Stimulated activated CD8-positive, alpha-beta memory T cell treated with anti-CD3 and anti-CD28 coated beads, Interleukin-2, amount 100 ng/mL, for 48 hours (primary cell): Measurements from ENCODE around the gene GLIPR2.
"Not testable (repeated sequence)": the region's sequence is repeated elsewhere in the genome, so short reads cannot be mapped to it uniquely, and the experiment has no call there.

ENCODE experiments used
- DNase-seq, 2 donors: peaks; one replicate each; pipeline ENCODE4 v3.0.0-alpha.2; 2020; ENCODE audit warnings: low read depth in 2 of 2

The GLIPR2 gene

DNA sequence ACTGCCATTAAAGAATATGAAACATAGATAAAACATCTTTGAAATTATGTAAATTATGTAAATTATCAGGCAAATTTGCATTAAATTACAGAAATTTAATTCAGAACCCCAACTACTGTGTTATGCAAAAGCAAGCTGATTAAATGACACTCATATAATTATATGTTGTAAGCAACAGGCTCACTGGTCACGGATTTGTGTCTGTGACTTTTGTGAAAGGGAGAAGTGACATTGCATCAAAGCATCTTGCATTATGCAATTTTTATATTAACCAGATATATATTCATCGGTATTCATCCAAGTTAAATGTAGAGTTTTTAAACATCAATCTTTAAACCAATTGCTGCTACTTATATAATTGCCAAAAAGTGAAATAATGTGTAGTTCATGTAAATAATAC lies 13.0 kb upstream of the GLIPR2 start:
- no peak for DNase-seq

- no peak for DNase-seq
Measured at GRCh38 chr9:36125062-36125855, 11.3 kb upstream of the GLIPR2 start.

DNA sequence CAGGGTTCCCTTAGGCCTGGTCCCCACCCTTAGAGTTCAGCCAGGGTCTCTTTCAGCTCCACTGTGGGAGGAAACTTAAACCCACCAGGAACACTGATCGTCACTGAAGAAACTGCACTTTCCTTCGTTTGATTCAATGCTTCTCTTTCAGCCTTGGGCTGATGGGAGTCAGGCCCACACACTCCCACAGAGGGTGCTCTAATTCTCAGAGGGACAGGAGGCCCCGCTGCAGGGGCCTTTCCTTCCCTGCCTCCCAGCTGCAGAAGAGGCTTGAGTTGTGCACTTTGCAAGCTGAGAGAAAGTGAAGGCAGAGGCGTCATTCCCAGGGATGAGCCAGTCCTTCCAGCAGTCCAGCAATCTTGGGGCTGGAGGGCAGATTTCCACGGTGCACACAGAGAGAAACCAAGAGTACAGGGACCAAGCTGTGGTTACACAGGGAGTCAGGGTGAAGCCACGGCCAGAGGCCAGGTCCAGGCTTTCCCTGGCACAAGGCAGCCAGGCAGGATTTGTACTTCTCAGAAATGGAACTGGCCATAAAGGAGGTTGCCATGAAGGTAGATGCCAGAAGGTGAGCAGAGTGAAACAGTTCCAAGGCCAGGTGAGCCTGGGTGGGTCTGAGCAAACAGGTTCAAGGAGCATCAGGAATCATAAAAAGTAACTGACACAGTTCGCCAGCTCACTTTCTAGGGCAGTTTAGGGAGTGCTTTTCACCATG lies 10.4 kb upstream of the GLIPR2 start:
- no peak for DNase-seq

GRCh38 chr9:36127652-36128244 lies 8.8 kb upstream of the GLIPR2 start:
- no peak for DNase-seq

DNA sequence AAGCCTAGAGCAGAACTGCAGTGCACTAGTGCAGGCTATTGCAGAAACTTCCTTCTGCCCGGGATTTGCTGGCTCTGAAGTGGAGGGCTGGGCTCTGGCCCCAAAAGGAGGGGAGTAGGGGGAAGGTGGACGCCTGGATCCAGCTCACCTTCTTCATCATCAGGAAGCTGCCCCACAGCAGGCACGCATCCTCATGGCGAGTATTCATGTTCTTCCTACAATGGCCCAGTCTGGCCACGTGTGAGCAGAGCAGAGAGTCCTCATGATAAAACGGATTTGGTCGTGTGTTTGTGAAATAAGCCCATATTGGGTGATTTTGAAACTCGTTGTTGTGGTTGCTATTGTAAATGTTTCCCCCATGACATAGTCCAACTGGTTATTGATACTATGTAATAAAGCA lies 8.2 kb upstream of the GLIPR2 start:
- no peak for DNase-seq

GRCh38 chr9:36129139-36129538 lies 7.4 kb upstream of the GLIPR2 start:
- DNase-seq: no peak

DNA sequence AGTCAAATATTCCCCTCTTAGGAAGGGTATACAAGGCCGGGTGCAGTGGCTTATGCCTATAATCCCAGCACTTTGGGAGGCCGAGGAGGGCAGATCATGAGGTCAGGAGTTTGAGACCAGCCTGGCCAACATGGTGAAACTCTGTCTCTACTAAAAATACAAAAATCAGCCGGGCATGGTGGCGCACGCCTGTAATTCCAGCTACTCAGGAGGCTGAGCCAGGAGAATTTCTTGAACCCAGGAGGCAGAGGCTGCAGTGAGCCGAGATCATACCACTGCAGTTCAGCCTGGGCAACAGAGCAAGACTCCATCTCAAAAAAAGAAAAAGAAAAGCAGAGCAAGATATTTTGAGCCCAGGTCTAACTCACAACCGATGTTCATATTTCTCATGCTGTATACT lies 4.9 kb upstream of the GLIPR2 start:
- not testable (repeated sequence) for DNase-seq

GRCh38 chr9:36132086-36132485 lies 4.4 kb upstream of the GLIPR2 start:
- DNase-seq: no peak

- no peak for DNase-seq
Measured at GRCh38 chr9:36134761-36135505, 1.6 kb upstream of the GLIPR2 start.

GRCh38 chr9:36135741-36136271 lies 727 bp upstream of the GLIPR2 start:
- no peak for DNase-seq

GRCh38 chr9:36136894-36137391 lies 410 bp downstream of the GLIPR2 start:
- DNase-seq: no peak

DNA sequence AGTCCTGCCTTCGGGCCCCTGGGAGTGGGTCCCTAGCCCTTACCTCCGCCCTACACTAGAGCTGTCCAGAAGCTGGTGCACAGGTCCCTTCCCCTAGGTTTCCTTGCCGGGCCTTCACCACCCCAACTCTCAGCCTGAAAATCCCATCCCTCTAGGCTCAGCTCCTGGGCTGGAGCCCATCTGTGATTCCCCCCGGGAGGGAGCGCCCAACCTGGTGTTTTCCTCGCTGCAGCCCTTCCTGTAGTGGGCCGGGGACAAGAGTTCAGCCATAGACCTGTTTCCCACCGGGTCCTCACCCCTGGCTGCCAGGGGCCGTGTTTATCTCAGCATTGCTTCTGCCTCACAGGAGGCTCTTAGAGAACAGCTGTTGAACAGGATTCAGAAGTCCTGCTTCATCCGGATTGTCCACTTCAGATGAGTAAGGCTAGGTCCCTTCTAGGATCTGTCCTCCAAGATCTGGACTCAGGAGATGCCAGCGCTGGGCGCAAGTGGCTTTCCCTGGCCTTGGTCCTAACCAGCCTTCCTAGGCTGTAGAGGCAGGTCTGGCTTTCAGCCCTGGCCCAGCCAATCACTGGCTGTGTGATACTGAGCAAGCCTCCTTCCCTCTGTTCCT lies 965 bp downstream of the GLIPR2 start:
- DNase-seq: no peak

DNA sequence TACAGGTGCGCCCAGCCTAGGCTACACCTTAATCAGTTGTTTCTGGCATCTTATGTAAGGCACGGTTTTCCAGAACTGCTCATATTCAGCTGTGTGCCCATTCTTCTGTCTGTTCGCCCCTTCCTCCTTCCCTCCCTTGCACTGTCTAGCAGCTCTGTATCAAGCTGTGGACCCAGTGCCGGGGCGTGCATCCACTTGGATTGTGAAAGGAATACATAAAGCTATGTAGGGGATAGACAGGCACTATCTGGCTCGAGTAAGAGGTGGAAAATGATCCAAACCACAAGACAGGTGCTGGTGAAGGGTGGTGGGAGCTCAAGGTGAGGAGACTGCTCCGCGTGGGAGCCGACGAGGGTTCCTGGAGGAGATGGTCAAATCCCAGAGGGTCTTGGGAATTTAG lies 2.0 kb downstream of the GLIPR2 start:
- no peak for DNase-seq

- DNase-seq: no peak
Measured at GRCh38 chr9:36138901-36139300, 2.4 kb downstream of the GLIPR2 start.

GRCh38 chr9:36140086-36141084 lies 3.9 kb downstream of the GLIPR2 start:
- DNase-seq: no peak

GRCh38 chr9:36141288-36141687 lies 4.8 kb downstream of the GLIPR2 start:
- no peak for DNase-seq

DNA sequence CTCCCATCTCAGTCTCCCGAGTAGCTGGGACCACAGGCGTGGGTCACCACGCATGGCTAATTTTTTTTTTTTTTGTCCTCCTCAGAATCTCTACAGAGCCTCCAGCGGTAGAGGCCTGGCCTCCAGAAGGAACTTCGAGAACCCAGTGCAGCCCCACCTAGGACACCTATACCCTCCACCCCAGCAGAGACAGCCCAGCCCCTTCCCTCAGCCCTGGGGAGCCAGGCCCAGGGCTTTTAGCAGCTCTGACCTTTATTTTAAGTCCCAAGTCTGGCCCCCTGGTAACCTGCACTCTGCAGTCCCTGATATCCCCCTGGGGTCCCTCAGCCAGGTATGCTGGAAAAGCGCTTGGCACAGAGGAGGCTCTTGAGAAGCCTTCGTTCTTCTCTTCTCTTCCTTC lies 5.2 kb downstream of the GLIPR2 start:
- no peak for DNase-seq

- DNase-seq: no peak
Measured at GRCh38 chr9:36142510-36143244, 6.1 kb downstream of the GLIPR2 start.

GRCh38 chr9:36143245-36143641 lies 6.7 kb downstream of the GLIPR2 start:
- no peak for DNase-seq
